GM18868 (cell line): ENCODE measurements around the gene ANKRD36C.
A peak's percentile ranks its signal among the peaks of the same experiment; 100 is the strongest.
"Not testable (repeated sequence)": the region's sequence is repeated elsewhere in the genome, so short reads cannot be mapped to it uniquely, and the experiment has no call there.

Experiments used
- ATAC-seq: cut with Tn5 transposase; IDR thresholded peaks from one replicate; pipeline ENCODE4 v1.9.1; 2021; ENCODE audit warnings: mild to moderate bottlenecking, moderate library complexity; ENCODE audit not compliant: unreplicated experiment

The ANKRD36C gene

DNA sequence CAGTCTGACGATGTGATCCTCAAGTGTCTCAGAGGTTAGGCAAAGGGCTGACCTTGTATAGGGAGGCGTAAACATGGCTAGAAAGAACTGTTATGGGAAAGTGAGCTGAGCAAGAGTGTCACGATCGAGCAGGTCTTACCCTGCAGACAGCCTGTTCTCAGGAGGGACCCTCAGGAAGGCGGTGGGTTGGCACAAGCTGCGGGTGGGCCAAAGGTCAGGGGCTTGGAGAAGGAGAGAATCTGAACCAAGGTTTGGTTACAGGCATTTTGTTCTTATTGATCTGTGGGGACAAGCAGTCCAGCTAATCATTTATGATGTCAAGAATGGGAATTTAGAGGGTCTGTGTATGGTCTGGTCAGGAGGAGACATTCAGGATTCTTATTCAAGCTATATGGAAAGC lies 16.4 kb upstream of the ANKRD36C start:
- not testable (repeated sequence) for ATAC-seq

DNA sequence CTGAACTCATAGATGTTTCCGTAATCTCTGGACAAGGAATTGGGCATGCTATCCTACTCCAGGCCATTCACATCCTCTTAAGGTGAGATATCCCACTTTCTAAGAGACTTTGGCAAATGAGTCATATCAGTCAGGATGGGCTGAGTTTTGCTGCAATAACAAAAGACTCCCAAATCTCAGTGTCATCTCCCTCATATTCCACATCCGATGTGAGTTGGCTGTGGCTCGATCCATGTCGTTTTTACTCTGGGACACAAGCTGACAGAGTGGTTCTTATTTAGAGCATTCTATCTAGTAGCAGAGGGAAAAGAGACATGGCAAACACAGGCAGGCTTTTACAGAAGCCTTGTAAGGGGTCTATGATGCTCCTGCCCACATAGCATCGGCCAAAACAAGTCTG lies 14.6 kb upstream of the ANKRD36C start:
- not testable (repeated sequence) for ATAC-seq

DNA sequence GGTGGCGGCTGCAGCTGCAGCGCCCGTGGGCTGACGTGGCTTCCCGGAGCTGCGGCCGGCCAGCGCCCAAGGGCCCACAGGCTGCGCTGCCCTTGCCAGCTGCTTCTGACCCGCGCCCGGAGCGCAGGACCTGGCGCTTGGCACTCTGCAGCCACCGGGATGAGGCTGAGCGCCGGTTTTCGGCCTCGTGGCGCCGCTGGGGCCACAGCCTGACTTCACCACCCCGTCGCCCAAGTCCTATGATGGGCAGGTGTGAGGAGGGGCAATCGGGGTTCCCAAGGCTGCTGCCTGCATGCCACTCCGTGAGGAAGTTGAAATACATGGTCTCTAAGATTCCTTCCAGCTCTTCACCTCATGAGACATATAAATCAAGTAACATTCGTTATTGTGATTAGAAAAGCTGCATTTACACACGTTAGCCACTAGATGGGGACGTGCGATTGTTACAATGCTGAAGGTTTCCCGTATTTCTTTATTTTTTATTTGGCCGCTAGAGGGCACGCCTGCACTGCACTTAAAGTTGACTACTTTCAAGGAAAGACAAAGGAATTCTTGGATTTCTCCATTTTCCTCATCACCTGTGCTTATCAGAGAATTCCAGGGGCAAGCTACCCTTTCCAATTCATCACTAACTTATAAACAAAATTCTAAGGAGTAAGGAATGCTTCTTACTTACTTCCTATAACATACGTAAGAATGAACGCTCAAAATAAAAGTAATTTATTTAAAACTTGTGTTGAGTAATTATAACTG lies 1.1 kb upstream of the ANKRD36C start:
- ATAC-seq, result peak; percentile 43

DNA sequence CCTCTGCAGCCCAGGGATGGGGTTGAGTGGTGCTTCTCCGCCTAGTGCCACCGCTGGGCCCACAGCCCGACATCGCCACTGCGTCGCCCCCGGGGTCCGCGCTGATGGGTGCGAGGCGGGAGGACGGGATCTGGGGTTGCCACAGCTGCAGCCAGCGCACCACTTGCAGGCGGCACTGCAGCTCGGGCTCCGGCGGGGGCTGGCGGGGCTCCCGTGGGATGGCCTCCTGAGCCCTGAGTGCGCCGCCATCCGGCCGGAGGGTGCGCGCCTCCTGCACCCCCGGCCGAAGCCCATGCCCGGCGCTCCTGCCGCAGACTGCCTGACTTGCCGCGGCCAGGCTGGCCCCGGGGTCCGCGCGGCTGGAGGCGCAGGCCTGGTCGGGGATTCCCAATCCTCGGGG lies 478 bp upstream of the ANKRD36C start:
- peak; percentile 43 for ATAC-seq

DNA sequence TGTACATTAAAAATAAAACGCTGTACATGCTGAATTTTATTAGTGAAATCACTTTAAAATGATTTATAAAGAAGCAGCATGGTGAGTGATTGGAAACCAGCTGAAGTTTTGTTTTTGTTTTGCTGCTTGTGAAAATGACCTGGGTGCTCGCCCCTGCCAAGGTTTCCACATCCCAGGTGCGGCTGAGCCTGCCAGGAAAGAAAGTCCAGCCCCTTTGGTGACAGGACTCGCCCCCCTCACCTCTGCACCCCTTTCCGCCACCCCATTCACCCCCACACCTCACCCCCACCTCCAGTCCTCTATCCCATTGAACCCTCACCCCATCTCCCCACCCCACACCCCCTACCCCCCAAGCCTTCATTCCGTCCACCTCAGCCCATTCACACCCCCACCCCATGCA lies 740 bp downstream of the ANKRD36C start:
- ATAC-seq, result not testable (repeated sequence)

DNA sequence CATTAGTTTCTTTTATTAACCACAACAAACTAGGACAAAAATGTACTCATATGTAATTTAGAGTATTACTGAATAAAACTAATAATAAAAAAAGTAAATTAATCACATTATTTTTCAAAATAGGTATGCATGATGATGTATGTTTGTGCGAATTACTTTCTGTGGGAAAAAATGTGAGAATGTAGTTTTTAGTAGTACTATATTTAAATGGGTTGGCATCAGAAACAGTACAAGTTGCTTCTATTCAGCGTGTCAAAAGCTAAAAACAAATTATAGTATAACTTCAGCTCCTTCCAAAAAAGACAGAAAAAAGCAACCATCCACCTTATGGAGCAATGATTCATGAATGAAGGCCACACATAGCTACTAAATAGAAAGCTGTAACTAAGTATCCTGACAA lies 40.0 kb downstream of the ANKRD36C start:
- not testable (repeated sequence) for ATAC-seq

DNA sequence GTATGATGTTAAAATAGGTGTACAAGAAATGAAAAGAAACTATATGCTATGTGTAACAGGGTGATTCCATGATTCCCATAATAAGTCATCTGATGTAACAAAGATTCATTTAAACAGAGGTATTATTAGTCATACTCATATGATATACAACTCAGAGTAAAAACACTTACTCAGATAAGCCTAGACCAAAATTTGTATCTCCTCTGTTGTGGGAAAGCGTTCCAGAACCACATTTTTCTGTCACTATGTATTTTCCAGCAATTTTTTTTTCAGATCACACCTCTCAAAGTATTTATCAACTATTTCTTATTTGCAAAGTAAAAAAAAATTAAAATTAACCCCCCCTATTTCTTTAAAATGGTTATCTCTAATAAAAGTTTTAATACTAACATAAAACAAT lies 43.6 kb downstream of the ANKRD36C start:
- ATAC-seq, result not testable (repeated sequence)

DNA sequence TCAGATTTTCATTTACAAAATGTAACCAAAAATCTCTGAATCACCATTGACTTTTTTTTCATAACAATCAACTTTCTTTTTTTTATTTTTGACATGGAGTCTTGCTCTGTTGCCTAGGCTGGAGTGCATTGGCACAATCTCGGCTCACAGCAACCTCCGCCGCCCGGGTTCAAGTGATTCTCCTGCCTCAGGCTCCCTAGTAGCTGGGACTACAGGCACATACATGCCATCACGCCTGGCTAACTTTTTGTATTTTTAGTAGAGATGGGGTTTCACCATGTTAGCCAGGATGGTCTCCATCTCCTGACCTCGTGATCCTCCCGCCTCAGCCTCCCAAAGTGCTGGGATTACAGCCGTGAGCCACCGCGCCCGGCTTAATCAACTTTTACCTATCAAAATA lies 51.7 kb downstream of the ANKRD36C start:
- not testable (repeated sequence) for ATAC-seq

DNA sequence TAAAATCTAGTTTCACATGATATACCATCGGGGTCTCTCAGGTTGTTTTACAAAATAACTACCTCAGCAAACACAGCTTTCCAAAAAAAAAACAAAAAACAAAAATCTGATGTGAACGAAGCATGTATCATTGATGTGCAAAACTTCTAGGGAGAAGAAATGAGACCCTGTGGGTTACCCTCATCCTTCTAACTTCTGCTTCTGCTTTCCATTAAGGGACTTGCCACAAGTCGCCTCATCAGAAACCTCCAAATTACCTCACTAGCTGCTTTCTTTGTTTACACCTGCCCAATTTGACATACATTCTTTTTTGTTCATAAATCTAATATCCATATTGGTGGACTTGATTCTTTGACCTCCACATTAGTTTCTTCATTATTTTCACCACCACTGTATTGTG lies 60.9 kb downstream of the ANKRD36C start:
- not testable (repeated sequence) for ATAC-seq

DNA sequence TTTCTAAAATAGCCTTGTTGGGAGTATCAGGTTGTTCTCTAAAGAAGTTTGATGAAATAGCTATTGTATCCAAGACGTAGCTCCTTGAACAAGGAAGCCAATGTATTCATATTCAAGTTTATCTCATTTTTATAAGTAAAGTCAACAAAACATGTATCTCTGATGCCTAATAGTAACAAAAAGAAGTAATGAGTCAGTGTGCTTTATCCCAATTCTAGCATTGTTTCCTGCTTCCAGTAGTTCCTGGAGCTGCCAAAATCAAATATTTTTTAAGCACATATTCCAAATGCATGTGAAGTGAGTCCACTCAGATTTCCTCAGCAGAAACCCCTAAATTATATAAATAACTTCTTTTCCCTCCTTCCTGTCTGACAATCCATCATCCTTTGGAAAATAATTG lies 74.6 kb downstream of the ANKRD36C start:
- not testable (repeated sequence) for ATAC-seq

DNA sequence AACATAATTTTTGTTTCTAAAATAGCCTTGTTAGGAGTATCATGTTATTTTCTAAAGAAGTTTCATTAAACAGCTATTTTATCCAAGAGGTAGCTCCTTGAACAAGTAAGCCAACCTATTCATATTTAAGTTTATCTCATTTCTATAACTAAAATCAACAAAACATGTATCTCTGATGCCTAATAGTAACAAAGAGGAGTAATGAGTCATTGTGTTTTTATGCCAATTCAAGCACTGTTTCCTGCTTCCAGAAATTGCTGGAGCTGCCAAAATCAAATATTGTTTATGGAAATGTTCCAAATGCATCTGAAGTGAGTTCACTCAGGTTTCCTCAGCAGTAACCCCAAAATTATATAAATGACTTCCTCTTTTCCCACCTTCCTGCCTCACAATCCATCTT lies 76.5 kb downstream of the ANKRD36C start:
- ATAC-seq, result not testable (repeated sequence)

DNA sequence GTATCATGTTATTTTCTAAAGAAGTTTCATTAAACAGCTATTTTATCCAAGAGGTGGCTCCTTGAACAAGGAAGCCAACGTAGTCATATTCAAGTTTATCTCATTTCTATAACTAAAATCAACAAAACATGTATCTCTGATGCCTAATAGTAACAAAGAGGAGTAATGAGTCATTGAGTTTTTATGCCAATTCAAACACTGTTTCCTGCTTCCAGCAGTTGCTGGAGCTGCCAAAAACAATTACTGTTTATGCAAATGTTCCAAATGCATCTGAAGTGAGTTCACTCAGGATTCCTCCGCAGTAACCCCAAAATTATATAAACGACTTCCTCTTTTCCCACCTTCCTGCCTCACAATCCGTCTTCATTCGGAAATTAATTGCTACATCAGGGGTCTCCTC lies 80.2 kb downstream of the ANKRD36C start:
- ATAC-seq, result not testable (repeated sequence)

DNA sequence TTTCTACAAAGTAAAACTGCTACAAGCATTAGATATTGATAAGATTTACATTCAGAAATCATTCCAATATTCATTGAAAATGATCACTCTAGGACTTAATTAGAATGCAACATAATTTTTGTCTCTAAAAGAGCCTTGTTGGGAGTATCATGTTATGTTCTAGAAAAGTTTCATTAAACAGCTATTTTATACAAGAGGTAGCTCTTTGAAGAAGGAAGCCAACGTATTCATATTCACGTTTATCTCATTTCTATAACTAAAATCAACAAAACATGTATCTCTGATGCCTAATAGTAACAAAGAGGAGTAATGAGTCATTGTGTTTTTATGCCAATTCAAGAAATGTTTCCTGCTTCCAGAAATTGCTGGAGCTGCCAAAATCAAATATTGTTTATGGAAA lies 97.2 kb downstream of the ANKRD36C start:
- not testable (repeated sequence) for ATAC-seq

DNA sequence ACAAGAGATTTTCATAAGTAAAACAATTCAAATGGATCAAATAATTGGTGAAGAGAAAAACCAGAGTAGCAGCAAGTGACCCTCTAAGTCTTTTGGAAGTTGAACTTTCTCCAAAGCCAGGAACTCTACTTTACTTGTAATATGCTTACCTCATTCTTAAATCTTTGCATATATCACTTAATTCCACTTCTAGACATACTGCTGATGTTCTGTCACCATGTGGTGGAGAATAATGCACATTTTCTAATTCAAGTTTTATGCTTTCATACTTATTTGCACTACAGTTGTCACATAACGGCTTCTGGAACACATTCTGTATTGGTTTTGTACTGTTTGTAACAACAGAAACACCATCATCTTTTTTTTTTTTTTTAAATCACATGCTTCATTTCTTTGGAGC lies 123.7 kb downstream of the ANKRD36C start:
- ATAC-seq, result not testable (repeated sequence)

DNA sequence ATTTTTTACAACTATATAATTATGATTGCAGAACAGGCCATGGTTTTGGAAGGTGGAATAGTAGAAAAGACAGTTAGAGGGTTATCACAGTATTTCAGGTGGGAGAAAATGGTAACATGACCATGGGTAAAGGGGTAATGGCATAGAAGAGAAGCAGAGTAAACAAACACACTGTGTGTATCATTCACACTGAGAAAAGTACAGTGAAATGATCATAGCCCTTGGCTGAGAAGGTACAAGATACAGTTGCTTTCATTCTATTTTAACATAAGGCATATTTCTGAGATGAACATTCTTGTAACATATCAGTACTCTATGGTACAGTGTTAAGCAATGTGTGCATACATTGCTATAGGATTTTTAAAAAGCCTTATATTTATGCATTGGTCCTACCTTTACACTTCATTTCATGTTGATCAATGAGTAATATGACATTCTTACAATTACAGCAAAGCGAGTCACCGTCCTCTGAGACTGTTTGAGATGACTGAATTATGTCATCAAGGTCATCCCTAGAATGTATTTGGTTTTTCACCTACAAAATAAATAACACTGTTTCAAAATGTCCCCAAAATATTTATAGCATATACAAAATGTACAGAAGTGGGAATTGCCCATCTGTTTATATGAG lies 124.5 kb downstream of the ANKRD36C start:
- ATAC-seq, result not testable (repeated sequence)

DNA sequence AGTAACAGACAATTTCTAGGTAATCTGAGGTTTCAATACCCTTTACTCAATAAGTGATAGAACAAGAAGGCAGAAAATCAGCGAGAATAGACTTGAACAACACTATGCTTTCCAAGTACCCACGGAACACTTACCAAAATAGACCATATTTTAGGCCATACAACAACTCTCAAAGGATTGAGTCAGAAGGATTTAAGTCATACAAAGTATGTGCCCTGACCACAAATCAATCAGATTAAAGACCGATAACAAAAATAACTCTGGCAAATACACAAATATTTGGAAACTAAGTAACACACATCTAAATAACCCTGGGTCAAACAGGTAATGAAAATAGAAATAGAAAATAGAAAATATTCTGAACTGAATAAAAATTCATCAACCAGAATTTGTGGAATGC lies 129.5 kb downstream of the ANKRD36C start:
- ATAC-seq, result not testable (repeated sequence)

DNA sequence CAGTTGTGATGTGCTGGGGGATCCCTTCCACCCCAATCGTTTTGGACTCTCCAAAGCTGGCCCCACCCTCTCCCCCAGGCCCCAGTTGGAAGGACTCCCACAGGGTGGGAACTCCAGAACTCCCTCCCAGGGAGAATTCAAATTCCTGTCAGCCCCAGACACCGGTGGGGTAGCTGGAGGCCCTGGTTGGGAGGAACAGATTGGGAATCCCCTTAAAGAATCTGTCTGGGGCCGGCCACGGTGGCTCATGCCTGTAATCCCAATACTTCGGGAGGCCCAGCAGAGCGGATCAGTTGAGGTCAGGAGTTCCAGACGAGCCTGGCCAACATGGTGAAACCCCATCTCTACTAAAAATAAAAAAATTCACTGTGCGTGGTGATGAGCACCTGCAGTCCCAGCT lies 155.5 kb downstream of the ANKRD36C start:
- ATAC-seq, result no peak

DNA sequence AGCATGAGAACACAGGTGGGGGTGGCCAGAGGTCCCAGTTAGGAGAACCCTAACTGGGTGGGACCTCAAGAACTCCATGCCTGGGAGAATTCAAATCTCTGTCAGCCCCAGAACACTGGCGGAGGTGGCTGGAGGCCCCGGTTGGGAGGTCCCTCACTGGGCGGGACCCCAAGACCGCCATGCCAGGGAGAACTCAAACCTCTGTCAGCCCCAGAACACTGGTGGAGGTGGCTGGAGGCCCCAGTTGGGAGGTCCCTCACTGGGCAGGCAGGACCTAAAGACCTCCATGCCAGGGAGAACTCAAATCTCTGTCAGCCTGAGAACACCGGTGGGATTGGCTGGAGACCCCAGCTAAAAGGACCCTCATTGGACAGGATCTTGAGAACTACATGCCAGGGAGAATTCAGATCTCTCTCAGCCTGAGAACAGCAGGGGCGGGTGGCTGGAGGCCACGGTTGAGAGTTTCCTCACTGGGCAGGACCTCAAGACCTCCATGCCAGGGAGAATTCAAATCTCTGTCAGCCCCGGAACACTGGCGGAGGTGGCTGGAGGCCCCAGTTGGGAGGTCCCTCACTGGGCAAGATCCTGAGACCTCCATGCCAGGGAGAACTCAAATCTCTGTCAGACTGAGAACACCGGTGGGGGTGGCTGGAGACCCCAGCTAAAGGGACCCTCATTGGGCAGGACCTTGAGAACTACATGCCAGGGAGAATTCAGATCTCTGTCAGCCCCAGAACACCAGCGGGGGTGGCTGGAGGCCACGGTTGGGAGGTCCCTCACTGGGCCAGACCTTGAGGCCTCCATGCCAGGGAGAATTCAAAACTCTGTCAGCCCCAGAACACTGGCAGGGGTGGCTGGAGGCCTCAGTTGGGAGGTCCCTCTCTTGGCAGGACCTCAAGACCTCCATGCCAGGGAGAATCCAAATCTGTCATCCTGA lies 157.3 kb downstream of the ANKRD36C start:
- not testable (repeated sequence) for ATAC-seq

DNA sequence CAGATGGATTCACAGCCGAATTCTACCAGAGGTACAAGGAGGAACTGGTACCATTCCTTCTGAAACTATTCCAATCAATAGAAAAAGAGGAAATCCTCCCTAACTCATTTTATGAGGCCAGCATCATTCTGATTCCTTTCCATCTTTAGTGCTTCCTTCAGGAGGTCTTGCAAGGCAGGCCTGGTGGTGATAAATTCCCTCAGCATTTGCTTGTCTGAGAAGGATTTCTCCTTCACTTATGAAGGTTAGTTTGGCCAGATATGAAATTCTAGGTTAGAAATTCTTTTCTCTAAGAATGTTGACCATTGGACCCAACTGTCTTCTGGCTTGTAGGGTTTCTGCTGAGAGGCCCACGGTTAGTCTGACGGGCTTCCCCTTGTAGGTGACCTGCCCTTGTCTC lies 167.4 kb downstream of the ANKRD36C start:
- not testable (repeated sequence) for ATAC-seq

DNA sequence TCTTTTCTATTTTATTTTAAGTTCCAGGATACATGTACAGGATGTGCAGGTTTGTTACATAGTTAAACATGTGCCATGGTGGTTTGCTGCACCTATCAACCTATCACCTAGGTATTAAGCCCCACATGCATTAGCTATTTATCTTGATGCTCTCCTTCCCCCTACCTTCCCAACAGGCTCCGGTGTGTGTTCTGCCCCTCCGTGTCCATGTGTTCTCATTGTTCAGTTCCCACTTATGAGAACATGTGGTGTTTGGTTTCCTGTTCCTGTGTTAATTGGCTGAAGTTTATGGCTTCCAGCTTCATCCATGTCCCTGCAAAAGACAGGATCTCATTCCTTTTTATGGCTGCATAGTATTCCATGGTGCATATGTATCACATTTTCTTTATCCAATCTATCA lies 174.1 kb downstream of the ANKRD36C start:
- not testable (repeated sequence) for ATAC-seq

DNA sequence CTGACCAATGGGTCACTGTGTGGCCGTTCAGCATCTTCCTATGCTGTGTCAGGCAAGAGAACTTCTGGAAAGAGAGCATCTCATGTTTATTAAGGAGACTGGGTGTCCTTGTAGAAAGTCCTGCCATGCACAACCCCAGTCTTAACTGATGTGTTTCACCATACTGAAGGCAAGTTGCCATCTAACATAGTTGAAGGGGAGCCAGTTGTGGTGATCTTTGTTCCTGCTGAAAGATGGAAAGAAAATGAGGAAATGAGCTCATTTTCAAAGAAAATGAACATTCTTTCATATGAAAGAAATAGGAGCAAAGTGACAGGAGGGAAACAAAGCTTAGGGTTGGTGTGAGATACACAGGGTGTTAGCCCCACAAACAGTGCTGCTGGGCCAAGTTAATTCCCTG lies 178.3 kb downstream of the ANKRD36C start:
- ATAC-seq, result not testable (repeated sequence)
